AG09319 (cell line): ENCODE measurements around the gene SPRED3.
"Not testable (repeated sequence)": the region's sequence is repeated elsewhere in the genome, so short reads cannot be mapped to it uniquely, and the experiment has no call there.

Source experiments
- DNase-seq: peaks from one replicate; pipeline ENCODE4 v3.0.0-alpha.2; 2010; ENCODE audit warnings: low read depth; ENCODE audit errors: extremely low read depth
- TF ChIP-seq, protein P1 (sequence below): IDR thresholded peaks from 2 replicates; pipeline ENCODE4 v1.5.1; 2011; ENCODE audit warnings: low read depth, mild to moderate bottlenecking, inconsistent platforms, low read length, moderate library complexity

Gene SPRED3, protein sequence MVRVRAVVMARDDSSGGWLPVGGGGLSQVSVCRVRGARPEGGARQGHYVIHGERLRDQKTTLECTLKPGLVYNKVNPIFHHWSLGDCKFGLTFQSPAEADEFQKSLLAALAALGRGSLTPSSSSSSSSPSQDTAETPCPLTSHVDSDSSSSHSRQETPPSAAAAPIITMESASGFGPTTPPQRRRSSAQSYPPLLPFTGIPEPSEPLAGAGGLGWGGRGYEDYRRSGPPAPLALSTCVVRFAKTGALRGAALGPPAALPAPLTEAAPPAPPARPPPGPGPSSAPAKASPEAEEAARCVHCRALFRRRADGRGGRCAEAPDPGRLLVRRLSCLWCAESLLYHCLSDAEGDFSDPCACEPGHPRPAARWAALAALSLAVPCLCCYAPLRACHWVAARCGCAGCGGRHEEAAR

DNA sequence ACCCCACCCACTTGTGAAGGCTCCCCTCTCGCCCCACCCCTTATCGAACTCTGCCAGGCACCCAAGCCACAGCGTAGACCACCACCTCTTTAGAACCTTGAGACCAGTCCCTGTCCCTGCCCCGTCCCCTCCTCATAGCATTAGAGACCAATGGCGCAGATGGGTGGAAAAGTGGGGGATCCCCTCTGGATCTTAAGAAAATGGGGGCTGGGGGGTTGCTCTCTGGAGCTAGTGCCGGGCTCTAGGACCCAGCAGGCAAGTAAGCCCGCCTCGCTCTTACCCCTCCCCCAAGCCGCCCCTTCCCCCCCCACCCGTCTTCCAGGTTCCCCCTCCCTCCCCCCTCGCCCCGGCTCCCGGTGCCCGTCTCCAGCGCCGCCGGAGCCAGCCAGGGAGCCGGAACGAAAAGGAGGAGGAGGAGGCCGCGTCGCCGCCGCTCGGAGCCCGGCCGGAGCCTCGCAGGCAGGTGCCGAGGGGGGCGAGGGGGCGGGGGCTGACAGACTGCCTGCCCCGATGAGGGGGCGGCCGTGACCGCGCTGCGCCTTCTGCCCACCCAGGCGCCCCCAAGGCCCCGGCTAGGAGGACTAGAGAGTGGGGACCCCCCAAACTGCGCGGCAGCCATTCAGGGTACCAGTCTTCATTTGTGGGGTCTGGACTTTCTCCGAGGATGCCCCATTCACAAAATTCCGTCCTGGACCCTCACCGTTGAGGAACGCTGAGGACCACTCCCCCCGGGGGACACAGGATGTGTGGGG is at the start of gene SPRED3:
Gene SPRED3 (plus strand): TSS at position 349 of the 752 bp plus-strand sequence. CDS start 1,606 bp downstream, outside the sequence.
- DNase-seq: no peak
- TF ChIP-seq, protein P1, sequence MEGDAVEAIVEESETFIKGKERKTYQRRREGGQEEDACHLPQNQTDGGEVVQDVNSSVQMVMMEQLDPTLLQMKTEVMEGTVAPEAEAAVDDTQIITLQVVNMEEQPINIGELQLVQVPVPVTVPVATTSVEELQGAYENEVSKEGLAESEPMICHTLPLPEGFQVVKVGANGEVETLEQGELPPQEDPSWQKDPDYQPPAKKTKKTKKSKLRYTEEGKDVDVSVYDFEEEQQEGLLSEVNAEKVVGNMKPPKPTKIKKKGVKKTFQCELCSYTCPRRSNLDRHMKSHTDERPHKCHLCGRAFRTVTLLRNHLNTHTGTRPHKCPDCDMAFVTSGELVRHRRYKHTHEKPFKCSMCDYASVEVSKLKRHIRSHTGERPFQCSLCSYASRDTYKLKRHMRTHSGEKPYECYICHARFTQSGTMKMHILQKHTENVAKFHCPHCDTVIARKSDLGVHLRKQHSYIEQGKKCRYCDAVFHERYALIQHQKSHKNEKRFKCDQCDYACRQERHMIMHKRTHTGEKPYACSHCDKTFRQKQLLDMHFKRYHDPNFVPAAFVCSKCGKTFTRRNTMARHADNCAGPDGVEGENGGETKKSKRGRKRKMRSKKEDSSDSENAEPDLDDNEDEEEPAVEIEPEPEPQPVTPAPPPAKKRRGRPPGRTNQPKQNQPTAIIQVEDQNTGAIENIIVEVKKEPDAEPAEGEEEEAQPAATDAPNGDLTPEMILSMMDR: no peak

DNA sequence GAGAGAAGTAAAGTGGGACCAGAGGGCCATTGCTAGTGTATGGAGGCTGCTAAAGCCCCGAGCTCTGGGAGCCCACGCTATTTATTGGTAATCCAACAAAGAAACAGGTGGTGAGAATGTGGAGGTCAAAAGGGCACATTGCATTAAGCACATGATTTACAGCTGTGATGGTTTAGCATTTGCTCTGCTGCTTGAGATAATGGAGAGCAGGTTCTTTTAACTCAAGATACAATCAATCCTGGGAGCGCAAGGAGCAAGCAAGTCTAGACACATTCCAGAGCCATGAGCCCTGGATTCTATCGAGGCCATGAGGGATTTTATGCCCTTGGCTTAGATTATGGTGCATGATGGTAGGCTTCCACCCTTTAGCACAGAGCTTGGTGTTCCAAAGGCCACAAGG is 49.5 kb upstream of the SPRED3 start:
- not testable (repeated sequence) for DNase-seq

DNA sequence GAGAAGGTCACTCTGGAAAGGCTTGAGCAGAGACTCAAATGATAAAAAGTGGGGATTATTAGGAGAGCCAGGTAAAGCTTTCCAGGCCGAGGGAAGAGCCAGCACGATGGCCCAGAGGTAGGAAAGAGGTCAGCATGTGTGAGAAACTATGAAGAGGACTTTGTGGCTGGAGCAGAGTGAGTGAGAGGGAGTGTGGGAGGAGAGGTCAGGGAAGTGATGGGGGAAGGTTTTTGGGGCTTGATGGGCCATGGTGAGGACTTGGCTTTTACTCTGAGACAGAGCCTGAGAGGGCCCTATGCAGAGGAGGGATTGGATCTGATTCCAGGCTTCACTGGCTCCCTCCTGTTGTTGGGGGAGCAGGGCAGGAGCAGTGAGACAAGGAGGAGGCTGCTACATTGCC is 47.6 kb upstream of the SPRED3 start:
- TF ChIP-seq, protein P1: no peak
- DNase-seq: no peak

DNA sequence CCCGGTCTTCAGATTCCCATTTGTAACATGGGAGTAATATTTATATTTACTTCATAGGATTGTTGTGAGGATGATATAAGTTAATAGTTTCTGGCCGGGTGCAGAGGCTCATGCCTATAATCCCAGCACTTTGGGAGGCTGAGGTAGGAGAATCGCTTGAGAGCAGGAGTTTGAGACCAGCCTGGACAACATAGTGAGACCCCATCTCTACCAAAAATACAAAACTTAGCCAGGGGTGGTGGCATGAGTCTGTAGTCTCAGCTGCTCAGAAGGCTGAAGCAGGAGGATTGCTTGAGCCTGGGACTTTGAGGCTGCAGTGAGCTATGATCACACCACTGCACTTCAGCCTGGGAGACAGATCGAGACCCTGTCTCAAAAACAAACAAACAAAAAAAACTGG is 41.7 kb upstream of the SPRED3 start:
- TF ChIP-seq, protein P1: no peak
- no peak for DNase-seq

DNA sequence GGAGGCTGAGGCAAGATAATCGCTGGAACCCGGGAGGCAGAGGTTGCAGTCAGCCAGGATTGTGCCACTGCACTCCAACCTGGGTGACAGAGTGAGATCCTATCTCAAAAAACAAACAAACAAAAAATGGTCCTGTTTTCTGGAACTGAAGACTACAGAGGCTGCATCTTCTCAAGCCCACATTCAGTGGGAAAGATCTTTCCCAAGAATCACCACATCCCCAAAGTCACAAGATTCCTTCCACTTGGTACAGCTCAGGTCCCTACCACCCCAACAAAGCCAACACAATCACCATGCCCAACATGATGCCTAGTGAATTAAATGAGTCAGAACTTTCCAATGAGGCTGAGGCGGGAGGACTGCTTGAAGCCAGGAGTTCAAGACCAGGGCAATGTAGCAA is 37.6 kb upstream of the SPRED3 start:
- TF ChIP-seq, protein P1: no peak
- no peak for DNase-seq

DNA sequence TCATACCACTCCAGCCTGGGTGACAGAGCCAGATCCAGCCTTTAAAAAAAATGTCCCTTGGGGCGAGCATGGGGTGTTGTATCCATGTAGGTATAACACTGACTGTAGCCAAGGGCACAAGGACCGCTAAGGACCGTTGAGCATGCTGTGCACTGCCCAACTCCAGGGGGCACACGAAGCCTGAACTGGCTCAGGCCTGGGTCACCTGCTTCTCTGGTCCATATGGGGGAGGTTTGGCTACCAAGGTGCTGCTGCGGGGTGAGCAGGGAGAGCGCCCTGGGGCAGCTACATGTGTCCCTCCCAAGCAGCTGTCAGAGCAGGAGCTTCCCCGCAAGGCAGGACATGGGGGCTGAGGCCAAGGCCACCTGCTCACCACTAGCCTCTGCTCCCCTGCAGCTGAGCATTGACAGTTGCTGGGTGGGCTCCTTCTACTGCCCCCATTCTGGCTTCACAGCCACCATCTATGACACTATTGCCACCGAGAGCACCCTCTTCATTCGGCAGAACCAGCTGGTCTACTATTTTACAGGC is 36.6 kb upstream of the SPRED3 start:
- TF ChIP-seq, protein P1: no peak
- DNase-seq: no peak

DNA sequence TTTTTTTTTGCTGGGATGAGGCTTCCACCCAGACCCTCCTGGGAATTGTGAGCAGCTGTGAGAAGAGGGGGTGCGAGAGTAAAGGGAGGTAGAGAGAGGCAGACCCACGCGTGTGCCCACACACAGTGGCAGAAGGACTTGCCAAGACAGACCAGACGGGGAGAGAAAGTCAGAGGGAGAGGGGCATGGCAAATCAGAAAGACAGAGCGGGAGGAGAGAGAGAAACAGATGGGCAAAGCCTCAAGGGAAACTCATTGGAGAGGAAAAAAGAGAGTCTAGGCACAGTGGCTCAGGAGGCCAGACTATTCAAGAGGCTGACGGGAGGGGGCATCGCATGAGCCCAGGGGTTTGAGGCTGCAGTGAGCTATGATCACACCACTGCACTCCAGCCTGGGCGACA is 35.9 kb upstream of the SPRED3 start:
- TF ChIP-seq, protein P1: no peak
- DNase-seq: no peak
